Mucosa of rectum (tissue), 2 donors: ENCODE measurements around the gene OPN4.
"Not testable (repeated sequence)": the region's sequence is repeated elsewhere in the genome, so short reads cannot be mapped to it uniquely, and the experiment has no call there.

Source experiments
- H3K27ac ChIP-seq, 2 donors: one replicate each; pipeline ENCODE4 v1.7.0; 2013; ENCODE audit warnings: inconsistent platforms in 2 of 2, low read depth in 2 of 2, low read length in 2 of 2
- H3K27me3 ChIP-seq, 2 donors: one replicate each; pipeline ENCODE4 v1.7.0; 2013; ENCODE audit warnings: low read length in 2 of 2; ENCODE audit not compliant: control insufficient read depth in 2 of 2, insufficient read depth in 2 of 2
- H3K36me3 ChIP-seq, 2 donors: one replicate each; pipeline ENCODE4 v1.7.0; 2013; ENCODE audit warnings: low read length in 2 of 2; ENCODE audit not compliant: control insufficient read depth in 2 of 2, insufficient read depth in 2 of 2
- H3K4me1 ChIP-seq, 2 donors: one replicate each; pipeline ENCODE4 v1.7.0; 2013; ENCODE audit warnings: low read length in 2 of 2, mild to moderate bottlenecking in 1 of 2; ENCODE audit not compliant: control insufficient read depth in 2 of 2, insufficient read depth in 2 of 2
- H3K4me3 ChIP-seq, 2 donors: one replicate each; pipeline ENCODE4 v1.7.0; 2013; ENCODE audit warnings: low read length in 2 of 2
- H3K9ac ChIP-seq, 2 donors: one replicate each; pipeline ENCODE4 v1.7.0; 2013; ENCODE audit warnings: low read length in 2 of 2, low read depth in 1 of 2, mild to moderate bottlenecking in 1 of 2
- H3K9me3 ChIP-seq, 2 donors: one replicate each; pipeline ENCODE4 v1.7.0; 2013; ENCODE audit warnings: low read length in 2 of 2; ENCODE audit not compliant: control insufficient read depth in 2 of 2
- donor health status: healthy.
- donor health status: Normal muscosa, but diverticular disease.

The OPN4 gene

GRCh38 chr10:86654411-86655172 is at the start of gene OPN4:
Gene OPN4 (plus strand): TSS chr10:86654547. CDS start chr10:86654784, 237 bp downstream.
- peaks cover 5 to 8% of the 10 kb centered on the region in 2 donors for H3K4me1 ChIP-seq
- H3K27ac ChIP-seq, result no peak within 1 kb of the TSS
- no peak within 1 kb of the TSS for H3K9ac ChIP-seq
- no peaks in the 10 kb centered on the region for H3K36me3 ChIP-seq
- H3K9me3 ChIP-seq, result no peaks in the 10 kb centered on the region
- H3K4me3 ChIP-seq, result no peak within 1 kb of the TSS
- H3K27me3 ChIP-seq, result no peaks in the 10 kb centered on the region

GRCh38 chr10:86607674-86608073 is 46.7 kb upstream of the OPN4 start:
- Histone ChIP-seq H3K9me3 (no peaks in the 10 kb centered on the region), H3K4me1 (no peaks in the 10 kb centered on the region), H3K27me3 (peaks cover 0 to 2% of the 10 kb centered on the region in 2 donors), H3K9ac (no peak overlapping the region), H3K36me3 (no peaks in the 10 kb centered on the region), H3K4me3 (no peak overlapping the region), H3K27ac (no peak overlapping the region)

GRCh38 chr10:86609920-86610319 is 44.4 kb upstream of the OPN4 start:
- H3K4me3 ChIP-seq, result no peak overlapping the region
- H3K9me3 ChIP-seq, result no peaks in the 10 kb centered on the region
- no peaks in the 10 kb centered on the region for H3K36me3 ChIP-seq
- H3K27me3 ChIP-seq, result peaks cover 0 to 2% of the 10 kb centered on the region in 2 donors
- H3K27ac ChIP-seq, result no peak overlapping the region
- no peaks in the 10 kb centered on the region for H3K4me1 ChIP-seq
- no peak overlapping the region for H3K9ac ChIP-seq

- Histone ChIP-seq H3K4me3 (no peak overlapping the region), H3K9me3 (no peaks in the 10 kb centered on the region), H3K27me3 (peaks cover 0 to 2% of the 10 kb centered on the region in 2 donors), H3K27ac (no peak overlapping the region), H3K36me3 (no peaks in the 10 kb centered on the region), H3K4me1 (no peaks in the 10 kb centered on the region), H3K9ac (no peak overlapping the region)
Measured at GRCh38 chr10:86611386-86611785, 43.0 kb upstream of the OPN4 start.

GRCh38 chr10:86613096-86613495 is 41.3 kb upstream of the OPN4 start:
- no peak overlapping the region for H3K9ac ChIP-seq
- no peaks in the 10 kb centered on the region for H3K4me1 ChIP-seq
- H3K4me3 ChIP-seq, result no peak overlapping the region
- H3K27me3 ChIP-seq, result peaks cover 0 to 2% of the 10 kb centered on the region in 2 donors
- no peak overlapping the region for H3K27ac ChIP-seq
- no peaks in the 10 kb centered on the region for H3K36me3 ChIP-seq
- H3K9me3 ChIP-seq, result no peaks in the 10 kb centered on the region

- Histone ChIP-seq H3K27ac (no peak overlapping the region), H3K4me1 (no peaks in the 10 kb centered on the region), H3K36me3 (no peaks in the 10 kb centered on the region), H3K9ac (no peak overlapping the region), H3K4me3 (no peak overlapping the region), H3K27me3 (peaks cover 0 to 2% of the 10 kb centered on the region in 2 donors), H3K9me3 (no peaks in the 10 kb centered on the region)
Measured at GRCh38 chr10:86613905-86614304, 40.4 kb upstream of the OPN4 start.

- no peaks in the 10 kb centered on the region for H3K4me1 ChIP-seq
- H3K4me3 ChIP-seq, result no peak overlapping the region
- no peak overlapping the region for H3K9ac ChIP-seq
- H3K27me3 ChIP-seq, result peaks cover 0 to 2% of the 10 kb centered on the region in 2 donors
- no peak overlapping the region for H3K27ac ChIP-seq
- no peaks in the 10 kb centered on the region for H3K9me3 ChIP-seq
- H3K36me3 ChIP-seq, result no peaks in the 10 kb centered on the region
Measured at GRCh38 chr10:86614853-86615252, 39.5 kb upstream of the OPN4 start.

- not testable (repeated sequence) for H3K4me1 ChIP-seq, H3K27ac ChIP-seq, H3K36me3 ChIP-seq, H3K27me3 ChIP-seq, H3K4me3 ChIP-seq, H3K9ac ChIP-seq, H3K9me3 ChIP-seq
Measured at GRCh38 chr10:86617278-86617677, 37.1 kb upstream of the OPN4 start.

- H3K36me3 ChIP-seq, result no peaks in the 10 kb centered on the region
- peaks cover 0 to 7% of the 10 kb centered on the region in 2 donors for H3K27me3 ChIP-seq
- no peak overlapping the region for H3K27ac ChIP-seq
- peaks cover 0 to 3% of the 10 kb centered on the region in 2 donors for H3K4me1 ChIP-seq
- no peaks in the 10 kb centered on the region for H3K9me3 ChIP-seq
- no peak overlapping the region for H3K4me3 ChIP-seq
- no peak overlapping the region for H3K9ac ChIP-seq
Measured at GRCh38 chr10:86628311-86628710, 26.0 kb upstream of the OPN4 start.

GRCh38 chr10:86630079-86630478 is 24.3 kb upstream of the OPN4 start:
- H3K36me3 ChIP-seq, result no peaks in the 10 kb centered on the region

More at GRCh38 chr10:86630079-86630478, 24.3 kb upstream of the OPN4 start:
- Histone ChIP-seq H3K4me3 (no peak overlapping the region), H3K9me3 (no peaks in the 10 kb centered on the region), H3K27ac (no peak overlapping the region), H3K27me3 (peaks cover 0 to 7% of the 10 kb centered on the region in 2 donors), H3K4me1 (peaks cover 0 to 3% of the 10 kb centered on the region in 2 donors), H3K9ac (no peak overlapping the region)
